GM21381 (cell line): Measurements from ENCODE around the gene CDK11B.

Experiments used
- ATAC-seq: cut with Tn5 transposase; IDR thresholded peaks from one replicate; pipeline ENCODE4 v1.9.1; 2021; ENCODE audit warnings: mild to moderate bottlenecking, moderate library complexity; ENCODE audit not compliant: unreplicated experiment

The CDK11B gene

DNA sequence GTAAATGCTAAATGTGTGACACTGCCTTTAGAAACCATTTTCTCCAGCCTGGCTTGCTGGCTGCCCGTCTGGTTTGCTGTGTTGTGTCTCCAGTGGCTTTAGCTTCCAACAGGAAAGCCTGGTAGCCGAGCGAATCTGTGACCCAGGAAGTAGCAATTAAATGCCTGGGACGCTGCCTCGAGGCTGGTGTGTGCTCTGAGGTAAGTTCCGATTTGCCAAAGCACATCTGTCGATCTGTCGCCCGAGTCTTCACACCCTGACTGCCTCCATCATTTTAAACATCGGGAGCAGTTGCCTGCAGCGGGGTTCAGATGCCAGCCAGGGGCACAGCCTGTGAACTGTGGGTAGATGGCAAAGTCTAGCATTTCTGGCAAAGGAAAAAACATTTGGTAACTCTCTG, 41.3 kb downstream of the CDK11B start:
- no peak for ATAC-seq

GRCh38 chr1:1616838-1617237, 42.0 kb downstream of the CDK11B start:
- no peak for ATAC-seq

DNA sequence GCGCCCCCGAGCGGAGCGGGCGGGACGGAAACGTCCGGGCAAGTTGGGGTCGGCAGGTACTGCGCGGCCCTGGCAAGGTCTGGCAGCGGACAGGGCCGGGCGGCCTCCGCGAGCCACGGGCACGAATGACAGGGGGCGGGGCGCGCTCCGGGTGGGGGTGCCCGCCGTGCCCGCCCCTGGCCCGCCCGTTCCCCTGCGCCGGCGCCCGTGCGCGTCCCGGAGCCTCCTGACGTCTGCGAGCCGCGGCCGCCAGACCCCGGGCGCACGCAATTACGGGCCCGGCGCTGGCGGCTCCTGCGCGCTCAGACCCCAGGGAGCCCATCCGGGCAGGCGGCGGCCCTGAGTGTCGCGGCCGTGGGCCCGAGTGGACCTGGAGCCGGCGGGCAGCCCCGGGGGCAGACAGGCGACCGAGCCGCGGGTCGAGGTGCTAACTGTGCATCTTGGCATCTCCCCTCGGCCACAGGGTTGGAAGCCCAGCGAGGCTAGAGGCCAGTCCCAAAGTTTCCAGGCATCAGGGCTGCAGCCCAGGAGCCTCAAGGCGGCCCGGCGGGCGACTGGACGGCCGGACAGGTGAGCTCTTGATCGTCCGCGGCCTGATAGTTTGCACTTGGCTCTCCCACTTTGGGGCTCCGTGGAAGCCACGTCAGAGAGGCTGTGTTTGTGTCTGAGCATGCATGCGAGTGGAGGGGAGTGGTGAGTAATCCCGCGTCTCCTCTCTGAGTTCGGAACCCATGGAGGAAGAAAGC, 42.6 kb downstream of the CDK11B start:
- peak; percentile 14 for ATAC-seq

GRCh38 chr1:1615256-1616044, 43.4 kb downstream of the CDK11B start, which contains the start of gene MIB2:
Gene MIB2, plus strand, starts transcription at chr1:1615500. Its CDS starts 7,953 bp downstream, at chr1:1623453.
- peak; percentile 81 for ATAC-seq

DNA sequence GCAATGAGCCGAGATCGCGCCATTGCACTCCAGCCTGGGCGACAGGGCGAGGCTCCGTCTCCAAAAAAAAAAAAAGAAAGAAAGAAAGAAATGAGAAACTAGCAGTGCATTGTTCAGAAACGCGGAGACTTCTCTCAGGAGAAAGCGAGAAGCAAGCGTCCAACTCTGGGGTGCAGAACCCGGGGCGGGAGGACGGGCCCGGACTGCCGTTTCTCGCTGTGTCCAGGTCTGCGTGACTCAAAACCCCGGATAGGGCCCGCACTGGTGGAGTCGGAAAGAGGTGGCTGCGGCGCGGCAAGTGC, 43.9 kb downstream of the CDK11B start:
- ATAC-seq: no peak

GRCh38 chr1:1614204-1614953, 44.4 kb downstream of the CDK11B start:
- ATAC-seq: no peak

GRCh38 chr1:1613509-1614082, 45.2 kb downstream of the CDK11B start:
- no peak for ATAC-seq

- no peak for ATAC-seq
These were observed 46.8 kb downstream of the CDK11B start for GRCh38 chr1:1612104-1612400.

GRCh38 chr1:1610796-1611195, 48.0 kb downstream of the CDK11B start:
- ATAC-seq: no peak

GRCh38 chr1:1609822-1610485, 48.9 kb downstream of the CDK11B start:
- no peak for ATAC-seq

GRCh38 chr1:1606232-1606631, 52.6 kb downstream of the CDK11B start:
- no peak for ATAC-seq

DNA sequence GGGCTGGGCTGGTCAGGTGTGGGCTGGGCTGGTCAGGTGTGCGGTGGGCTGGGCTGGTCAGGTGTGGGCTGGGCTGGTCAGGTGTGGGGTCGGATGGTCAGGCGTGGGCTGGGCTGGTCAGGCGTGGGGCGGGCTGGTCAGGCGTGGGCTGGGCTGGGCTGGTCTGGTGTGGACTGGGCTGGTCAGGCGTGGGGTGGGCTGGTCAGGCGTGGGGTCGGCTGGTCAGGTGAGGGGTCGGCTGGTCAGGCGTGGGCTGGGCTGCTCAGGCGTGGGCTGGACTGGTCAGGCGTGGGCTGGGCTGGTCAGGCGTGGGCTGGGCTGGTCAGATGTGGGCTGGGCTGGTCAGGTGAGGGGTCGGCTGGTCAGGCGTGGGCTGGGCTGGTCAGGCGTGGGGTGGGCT, 53.1 kb downstream of the CDK11B start:
- no peak for ATAC-seq

GRCh38 chr1:1605034-1605591, 53.7 kb downstream of the CDK11B start:
- no peak for ATAC-seq

- ATAC-seq: no peak
These were observed 54.3 kb downstream of the CDK11B start for GRCh38 chr1:1604374-1605033.

DNA sequence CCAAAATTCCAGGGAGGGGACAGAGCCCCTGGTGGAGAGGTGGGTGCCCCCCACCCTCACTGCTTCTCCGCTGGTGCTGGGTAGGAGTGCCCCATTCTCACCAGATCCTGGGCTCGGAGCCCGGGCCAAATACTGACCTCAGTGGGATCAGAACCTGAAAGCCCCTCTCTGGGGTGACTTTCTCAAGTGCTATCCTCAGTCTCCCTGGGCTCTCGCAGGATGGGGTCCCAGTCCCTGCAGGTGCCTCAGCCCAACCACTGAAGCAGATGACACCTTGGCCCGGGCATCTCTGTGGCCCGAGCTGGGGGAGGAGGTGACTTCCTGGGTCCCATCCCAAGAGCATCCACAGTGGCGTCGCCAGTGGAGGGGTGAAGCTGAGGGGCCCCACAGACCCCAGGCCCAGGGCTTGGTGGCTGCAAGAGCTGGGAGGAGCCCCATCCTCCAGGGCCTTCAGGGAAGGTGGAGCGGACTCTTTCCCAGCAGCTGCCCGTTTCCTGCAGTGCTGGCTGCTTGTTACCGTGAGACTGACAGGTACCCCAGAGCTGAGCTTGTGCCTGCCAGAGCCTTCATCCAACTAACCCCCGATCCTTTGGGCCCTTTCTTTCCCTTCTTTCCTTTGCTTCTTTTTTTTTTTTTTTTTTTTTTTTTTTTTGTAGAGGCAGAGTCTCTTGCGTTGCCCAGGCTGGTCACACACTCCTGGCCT, 55.0 kb downstream of the CDK11B start:
- ATAC-seq: no peak

GRCh38 chr1:1602968-1603506, 55.8 kb downstream of the CDK11B start:
- no peak for ATAC-seq

DNA sequence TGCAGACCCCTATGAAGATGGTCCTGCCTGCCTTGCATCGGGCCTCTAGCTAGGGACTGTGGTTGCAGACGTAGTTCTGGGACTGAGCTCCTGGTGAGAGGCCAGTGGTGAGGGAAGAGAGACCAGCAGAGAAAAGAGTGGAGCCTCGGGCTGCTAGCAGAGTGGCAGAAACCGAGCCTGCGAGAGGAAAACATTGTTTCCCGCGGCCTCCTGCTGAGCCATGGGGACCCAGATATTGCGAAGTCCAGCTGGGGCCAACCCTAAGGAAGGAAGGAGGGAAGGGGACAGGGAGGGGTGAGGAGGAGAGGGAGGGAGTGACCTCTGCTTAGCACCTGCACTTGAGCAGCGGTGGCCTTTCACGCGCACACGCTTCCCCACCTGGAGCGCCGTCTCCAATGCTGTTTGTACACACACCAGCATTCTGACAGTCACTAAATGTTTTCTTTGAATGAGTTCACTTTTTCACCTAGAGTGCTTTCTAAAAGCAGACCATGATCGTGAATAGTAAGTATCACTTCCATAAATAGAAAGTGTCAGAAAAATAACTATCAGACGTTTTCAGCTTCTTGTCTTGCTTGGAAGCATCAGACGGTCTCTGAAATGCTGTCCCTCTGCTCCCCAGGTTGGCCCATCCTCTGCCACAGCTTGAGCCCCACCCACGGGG, 56.4 kb downstream of the CDK11B start:
- no peak for ATAC-seq

- ATAC-seq: no peak
These were observed 57.1 kb downstream of the CDK11B start for GRCh38 chr1:1601564-1602303.
